Putamen (tissue), 1 donor: ENCODE results near the gene KDSR.
"Not testable (repeated sequence)": the region's sequence is repeated elsewhere in the genome, so short reads cannot be mapped to it uniquely, and the experiment has no call there.

Experiments
- DNase-seq: peaks from one replicate; pipeline ENCODE4 v3.0.0-alpha.2; 2016; ENCODE audit warnings: low spot score

The KDSR gene

DNA sequence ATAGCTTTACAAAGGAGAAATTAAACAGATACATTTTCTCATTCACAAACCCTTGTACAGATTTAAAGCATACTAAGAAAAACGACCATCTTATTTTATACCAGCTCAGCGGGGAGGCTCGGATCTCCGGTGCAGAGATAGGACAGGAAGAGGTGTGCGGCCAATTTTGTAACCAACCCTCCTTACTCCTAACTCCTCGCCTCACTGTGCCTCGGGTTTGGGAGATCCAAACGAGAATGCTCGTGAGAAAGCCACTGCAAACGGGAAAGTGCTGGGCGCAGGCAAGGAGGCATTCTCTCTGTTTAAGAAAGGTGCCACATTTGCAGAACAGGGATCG lies 1.2 kb downstream of the KDSR start:
- no peak for DNase-seq

DNA sequence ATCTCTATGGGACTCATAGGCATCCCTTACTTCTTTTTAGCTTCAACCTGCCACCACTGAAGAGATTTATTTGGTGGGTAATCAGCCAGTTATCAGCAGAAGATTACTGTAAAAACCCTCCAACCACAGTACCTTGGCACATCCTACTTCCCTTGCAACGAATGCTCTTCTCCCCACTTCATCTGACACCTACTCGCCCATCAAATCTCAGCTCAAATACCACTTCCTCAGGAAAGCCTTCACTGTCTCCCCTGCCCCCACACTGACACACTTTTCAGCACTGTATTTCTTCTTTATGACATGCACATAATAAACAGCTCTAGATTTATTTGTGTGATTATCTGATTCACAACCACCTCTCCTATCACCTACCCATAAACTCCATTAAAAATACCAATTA lies 3.1 kb downstream of the KDSR start:
- no peak for DNase-seq

DNA sequence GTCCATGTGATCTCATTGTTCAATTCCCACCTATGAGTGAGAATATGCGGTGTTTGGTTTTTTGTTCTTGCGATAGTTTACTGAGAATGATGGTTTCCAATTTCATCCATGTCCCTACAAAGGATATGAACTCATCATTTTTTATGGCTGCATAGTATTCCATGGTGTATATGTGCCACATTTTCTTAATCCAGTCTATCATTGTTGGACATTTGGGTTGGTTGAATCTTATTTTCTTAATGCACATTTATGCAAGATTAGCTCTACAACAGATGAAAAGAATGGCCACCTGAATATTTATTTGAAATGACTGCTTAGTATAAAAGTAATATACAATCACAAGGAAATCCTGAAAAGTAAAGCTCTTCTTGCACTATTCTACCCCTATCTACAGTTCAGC lies 3.6 kb downstream of the KDSR start:
- not testable (repeated sequence) for DNase-seq

DNA sequence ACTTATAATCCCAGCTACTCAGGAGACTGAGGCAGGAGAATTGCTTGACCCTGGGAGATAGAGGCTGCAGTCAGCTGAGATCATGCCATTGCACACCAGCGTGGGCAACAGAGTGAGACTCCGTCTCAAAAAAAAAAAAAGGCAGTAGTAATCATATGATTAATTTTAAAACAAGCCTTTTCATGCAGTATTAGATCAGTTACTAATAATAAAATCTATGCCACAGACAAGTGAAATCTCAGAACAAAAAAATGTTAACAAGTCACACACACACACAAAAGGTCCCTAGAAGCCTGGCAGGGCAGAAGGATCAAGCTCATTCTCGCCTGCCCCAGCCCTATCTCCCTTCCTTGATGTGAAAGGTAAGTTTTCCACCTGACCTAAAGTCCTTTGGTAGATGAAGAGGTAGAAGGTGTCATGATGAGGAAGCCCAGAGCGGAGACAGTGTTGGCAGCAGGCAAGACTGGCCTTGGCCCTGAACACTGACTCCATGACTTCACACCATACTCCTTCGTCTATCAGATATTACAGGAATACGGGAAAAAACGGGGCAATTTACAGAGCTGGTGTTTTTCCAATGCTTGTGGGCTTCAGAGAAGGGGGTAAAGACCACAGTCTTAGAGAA lies 10.6 kb downstream of the KDSR start:
- DNase-seq = no peak

DNA sequence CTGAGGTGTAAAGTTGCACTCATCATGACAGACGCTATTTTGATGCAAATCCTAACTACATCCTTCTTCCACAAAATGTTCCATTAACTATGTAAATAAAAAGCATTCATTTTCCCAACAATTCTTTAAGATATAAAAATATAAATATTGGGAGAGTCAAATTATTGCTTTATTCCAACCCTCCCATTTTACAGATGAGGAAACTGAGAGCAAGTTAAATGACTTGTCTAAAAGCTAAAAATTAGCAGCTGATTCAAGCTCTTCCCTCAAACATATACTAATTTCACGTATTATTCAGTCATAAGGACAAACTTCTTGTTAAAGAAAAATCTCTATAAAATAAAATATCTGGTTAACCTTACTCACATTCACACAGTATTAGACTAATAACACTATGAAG lies 16.8 kb downstream of the KDSR start:
- no peak for DNase-seq

DNA sequence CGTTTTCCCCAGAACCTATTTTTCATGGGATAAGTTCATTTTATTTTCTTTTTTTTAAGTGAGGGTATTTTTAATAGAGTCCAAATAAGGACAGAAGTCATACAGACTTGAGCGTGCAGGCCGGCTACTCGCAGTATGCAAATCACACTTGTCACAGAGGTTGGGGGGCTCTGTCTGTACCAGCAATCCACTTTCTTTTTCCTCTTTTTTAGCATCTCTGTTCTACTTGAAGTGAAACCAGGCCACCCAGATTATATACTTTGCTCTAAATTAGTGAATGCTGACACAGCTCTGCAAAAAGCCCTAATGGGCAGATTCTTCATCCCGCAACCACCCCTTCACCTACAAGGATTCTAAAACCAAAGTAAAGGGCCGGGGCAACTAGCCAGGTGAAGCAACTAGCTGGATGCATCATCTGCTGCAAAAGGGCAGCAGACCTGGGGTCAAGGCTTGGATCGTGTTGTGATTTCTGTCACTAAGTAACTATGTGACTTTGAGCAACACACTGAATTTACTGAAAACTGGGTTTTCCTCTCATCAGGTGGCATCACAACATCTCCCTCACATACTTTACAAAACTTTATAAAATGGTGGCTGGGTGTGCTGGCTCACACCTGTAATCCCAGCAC lies 18.4 kb downstream of the KDSR start:
- no peak for DNase-seq

DNA sequence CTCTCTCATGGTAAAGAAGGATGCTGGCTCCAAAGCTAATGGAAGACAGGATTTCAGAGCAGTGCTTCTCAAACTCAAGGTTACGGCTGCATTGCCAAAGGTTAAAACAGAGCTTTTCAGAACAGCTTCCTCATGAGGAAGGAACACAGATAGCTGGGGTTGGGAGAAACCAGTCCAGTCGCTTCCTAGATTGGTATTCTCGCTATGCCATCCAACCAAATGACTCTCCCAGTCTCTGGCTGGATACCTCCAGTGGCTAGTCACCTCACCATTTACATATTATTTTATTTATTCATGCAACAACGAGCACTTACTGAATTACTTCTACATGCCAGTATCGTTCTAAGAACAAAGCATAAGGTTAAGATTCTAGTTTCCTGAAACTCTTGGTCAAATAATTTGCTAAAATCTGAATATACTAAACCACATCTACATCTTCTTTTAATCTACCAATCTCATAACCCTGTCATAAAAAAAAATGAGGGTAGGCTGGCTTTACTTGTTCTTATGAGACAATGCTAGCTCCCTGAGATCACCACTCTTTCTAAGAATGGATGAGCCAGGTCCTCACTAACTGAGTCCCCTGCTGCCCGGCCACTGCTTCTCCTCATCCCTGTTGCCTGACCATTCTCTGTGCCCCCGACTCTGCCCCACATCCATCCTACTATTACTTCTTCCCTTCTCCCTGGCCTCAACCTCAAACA lies 20.4 kb downstream of the KDSR start:
- no peak for DNase-seq

DNA sequence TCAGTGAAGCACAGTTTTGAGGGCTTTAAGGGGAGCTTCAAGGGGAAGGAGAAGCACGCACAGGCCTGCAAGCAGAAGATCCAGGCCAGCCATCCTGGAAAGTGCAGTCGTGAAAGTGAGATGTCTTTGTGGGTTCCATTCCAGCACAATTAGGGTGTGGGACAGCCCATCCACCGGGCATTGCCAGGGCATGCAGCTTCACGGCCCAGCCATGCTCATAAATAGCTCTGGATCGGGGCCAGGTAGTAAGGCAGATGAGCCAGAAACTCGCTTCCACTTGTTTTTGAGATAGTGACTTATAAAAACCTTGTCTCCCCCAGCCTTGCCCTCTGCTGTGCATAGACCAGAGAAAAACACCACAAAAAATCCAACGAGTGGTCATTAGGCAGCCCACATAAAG lies 21.0 kb downstream of the KDSR start:
- DNase-seq = no peak

DNA sequence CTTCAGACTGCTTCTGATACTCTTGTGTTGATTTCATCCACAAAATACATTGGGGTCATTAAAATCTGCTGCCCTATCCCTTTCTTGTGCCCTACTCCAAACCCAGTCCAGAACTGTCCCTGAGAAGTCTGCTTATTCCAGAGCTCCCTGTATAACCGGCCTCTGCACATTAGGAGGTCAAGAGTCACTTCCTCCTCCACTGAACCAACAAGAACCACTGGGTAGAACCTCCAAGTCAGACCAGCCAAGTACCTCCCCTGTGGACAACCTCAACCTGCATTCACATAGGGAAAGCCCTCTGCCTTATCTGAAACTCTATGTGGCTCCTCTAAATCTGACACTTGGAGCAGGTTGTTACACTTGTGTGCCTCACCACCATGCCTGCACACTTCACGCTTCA lies 22.1 kb downstream of the KDSR start:
- no peak for DNase-seq

DNA sequence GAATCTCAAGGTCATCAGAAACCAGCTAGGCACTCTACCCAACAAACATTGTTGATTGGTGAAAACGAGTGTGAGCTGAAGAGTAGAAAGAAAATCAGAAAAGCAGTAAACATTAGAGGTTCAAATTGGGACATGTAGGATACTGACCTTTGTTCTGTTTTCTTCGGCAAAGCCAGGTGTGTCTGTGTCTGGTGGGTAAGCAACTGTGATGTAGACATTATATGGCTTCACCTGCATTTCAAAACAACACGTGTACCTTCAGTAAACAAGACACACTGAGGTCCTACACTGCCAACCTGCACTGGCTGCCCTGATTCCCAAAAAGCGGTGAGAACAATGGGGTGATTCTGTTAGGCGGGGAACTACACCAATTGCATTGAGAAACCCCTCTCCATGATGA lies 22.7 kb downstream of the KDSR start:
- DNase-seq = no peak

DNA sequence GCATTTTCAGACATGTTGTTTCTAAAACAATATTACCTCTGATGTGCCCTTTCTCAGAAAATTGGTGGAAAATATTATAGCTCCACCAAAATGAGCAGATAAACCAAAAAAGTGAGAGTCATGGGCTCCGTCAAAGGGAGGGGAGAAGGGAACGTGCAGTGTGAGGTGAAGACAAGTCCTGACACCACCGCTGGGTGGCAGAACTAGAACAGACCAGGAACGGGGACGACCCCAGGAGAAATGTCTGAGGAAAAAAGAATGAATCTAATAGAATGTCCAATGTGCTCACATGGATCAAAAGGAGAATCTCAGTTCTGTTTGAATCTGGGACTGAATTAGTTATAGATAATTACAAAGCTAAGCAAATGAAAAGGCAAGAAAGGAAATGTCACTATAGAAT lies 24.8 kb downstream of the KDSR start:
- DNase-seq = no peak

DNA sequence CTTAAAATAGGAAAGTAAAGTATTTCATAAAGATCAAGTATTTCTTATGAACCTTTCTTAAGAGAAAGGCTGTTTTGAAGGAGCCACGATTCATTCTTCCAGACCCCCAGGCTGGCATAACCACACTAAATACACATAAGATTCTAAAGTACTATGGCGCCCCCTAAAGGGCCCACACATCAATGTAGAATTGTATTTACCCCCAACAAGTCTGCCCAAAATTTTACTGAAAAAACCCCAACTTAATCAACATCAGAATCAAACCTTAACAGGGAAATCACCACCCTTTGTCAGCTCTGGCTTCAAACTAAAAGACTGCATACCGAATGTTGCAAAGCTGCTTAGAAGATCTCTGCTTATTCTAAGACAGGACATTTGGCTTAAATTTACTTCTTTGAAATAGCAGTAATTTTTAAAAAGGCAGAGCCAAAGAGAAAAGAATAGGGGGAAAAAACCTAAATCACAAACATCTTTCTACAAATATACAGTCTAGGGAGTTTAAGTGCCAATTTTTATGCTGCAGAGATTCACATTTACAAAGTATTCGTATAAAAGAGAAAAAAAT lies 27.0 kb downstream of the KDSR start:
- DNase-seq = no peak

DNA sequence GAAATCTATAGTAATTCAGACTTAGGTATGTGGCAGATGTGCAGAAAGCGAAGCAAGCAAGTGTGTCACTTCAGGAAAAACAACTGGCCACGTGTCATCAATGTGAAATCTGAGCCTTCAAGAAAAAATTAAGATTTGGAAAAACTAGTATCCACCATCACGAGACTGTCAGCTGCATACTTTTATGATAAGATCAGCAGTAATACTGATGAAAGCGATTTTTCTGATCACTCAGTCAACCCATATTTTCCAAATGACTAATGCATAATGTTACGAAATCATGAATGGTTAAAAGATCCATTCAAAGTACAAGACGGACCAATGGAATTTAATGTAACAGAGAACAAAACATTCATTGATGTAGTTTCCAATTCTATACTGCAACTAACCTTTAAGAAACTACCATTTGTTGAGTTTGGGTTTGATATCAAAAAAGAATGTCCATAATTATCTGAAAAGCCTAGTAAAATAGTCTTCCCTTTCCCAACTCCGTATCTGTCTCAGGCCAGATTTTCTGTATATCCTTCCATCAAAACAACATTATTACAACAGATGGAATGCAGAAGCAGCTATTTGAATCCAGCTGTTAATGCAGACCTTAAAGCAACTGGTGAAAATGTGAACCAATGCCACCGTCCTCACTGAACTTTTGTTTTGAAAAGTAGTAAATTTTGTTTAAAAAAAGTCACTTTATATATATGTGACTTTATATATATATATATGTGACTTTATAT lies 30.5 kb downstream of the KDSR start:
- DNase-seq = no peak

DNA sequence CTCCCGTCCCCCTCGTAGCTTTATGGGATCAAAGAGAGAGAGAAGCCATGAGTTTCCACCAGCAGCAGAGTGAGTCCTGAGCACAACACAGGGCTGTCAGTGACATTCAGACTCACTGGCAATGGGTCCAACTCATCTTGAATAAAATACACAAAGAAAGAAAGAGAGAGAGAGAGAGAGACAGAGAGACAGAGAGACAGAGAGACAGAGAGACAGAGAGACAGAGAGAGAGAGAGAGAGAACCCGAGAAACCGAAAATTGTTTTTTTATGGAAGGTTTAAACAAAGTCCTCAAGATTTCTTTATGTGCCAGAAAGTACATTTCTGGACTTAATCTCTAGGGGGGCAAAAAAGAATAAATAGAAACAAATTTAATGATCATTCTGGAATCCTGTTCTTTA lies 35.9 kb downstream of the KDSR start:
- no peak for DNase-seq

DNA sequence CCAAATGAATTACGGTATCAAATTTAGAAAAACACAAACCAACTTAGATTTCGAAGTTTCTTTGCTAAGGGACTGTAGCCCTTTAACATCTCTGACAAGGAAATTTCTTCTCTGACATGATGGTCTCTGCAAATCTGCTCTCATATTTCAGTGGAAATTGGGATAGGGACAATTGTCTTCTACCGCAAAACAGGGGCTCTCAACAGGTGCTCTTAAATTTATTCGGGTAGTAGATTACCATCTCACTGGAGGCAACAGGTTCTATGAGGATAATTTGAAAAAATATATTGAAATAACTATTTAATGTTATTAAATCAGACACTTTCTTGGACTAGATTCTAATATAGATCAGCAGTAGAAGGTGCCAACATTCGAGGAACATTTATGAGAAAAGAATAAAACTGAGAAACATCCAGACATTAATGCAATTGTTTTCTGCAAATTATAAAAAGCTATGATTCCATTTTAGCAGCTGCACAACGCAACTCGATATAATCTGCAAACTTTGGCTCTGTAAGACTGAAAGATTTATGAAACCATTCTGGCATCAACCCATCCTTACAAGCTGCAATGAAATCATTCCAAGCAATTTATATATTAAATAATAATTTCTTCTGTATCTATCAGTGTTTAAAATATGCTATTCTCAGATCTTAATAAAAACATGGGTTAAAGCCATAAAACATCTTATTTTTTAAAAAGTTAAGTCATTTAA lies 37.4 kb downstream of the KDSR start:
- DNase-seq = no peak

DNA sequence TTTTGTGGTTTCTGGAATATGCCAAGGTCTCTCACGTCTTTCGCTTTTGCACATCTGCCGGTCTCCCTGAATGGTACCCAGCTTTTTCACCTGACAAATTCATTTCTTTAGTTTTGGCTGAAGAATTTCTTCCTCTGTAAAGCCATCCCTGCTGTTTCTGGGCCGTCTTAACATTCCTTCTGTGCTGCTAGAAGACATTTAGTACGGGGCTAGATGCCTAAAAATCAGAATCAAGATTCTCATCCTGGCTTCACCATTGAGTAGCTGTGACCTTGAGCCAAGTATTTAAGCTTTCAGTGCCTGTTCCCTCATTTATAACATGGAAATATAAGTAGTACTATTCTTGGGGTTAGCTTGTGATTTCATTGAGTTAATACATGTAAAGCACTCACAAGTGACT lies 41.0 kb downstream of the KDSR start:
- DNase-seq = no peak

DNA sequence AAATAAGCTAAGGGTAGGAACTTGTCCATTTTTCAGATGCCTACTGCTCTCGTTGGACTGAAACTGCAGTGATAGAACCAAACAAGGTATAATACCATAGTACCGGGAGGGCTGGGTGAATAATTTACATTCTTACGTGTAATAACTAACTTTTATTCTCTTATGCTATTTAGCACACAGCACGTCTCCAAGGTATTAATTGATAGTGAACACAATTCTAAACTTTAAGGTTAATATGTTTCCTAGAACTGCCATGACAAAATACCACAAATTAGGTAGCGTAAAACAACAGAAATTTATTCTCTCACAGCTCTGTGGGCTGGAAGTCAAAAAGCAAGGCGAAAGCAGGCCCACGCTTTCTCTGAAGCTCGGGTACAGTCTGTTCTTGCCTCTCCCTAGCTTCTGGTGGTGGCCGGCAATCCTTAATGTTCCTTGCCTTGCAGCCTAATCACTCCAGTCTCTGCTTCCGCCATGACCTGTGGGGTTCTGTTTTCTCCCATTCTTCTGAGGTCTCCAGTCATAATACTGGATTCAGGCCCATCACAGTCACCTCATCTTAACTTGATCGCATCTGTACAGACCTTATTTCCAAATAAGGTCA lies 41.8 kb downstream of the KDSR start:
- no peak for DNase-seq

DNA sequence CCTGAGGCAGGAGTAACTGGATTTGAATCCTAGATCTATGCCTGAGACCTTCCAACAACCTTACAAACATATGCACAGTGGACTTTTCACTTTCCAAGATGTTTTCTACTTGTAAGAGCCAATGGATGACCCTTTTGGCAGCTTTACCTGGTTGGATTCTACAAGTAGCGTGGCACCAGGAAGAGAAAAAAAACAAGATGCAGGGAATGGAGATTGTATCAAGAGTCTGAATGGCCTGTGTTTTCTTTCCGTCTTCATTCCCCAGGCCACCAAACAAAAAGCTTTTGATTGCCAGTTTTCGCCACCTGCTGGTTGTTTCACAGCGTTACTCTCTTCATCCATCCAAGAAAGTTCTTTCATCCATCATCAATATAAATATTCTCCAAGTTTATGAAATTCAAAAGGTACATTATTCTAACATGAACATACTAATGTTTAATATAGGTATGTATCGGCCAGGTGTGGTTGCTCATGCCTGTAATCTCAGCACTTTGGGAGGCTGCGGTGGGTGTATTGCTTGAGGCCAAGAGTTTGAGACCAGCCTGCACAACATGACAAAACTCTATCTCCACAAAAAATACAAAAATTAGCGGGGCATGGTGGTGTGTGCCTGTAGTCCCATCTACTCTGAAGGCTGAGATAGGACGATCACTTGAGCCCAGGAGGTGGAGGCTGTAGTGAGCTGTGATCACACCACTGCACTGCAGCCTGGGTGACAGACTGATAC lies 43.9 kb downstream of the KDSR start:
- peak; percentile 81 for DNase-seq

DNA sequence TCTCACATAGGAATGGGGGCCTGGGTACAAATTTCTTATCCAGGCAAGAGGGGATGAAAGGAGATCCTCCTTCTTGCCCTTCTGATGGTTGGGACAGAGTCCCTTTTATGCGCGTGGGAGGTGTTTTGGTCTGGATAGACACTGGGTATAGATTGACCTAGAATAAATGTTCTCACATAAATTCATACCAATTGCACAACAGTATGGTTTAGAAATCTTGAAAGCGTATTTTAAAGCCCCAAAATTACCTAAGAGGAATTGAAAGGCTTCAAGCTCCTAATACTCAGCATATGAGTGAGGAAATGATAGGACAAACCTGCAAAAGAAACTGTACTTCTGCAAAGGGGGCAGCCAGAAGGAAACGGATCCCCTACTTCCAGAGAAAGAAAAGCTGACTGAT lies 44.8 kb downstream of the KDSR start:
- no peak for DNase-seq

DNA sequence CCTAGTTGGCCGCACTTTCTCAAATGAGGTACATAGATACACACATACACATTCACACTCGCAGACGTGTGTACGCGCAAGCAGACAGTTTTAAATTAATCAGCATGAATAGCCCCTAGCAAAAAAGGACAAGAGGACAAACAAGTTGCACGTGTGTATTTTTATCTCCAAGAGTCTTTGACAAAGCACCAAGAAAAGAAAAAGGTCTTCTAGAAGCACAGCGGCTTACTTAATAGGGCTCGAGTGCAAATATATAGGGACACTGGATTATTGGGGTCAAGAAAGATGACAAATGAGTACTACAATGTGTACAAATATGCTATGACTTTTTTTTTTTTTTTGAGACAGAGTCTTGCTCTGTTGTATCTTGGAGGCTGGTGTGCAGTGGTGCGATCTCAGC lies 45.7 kb downstream of the KDSR start:
- no peak for DNase-seq

DNA sequence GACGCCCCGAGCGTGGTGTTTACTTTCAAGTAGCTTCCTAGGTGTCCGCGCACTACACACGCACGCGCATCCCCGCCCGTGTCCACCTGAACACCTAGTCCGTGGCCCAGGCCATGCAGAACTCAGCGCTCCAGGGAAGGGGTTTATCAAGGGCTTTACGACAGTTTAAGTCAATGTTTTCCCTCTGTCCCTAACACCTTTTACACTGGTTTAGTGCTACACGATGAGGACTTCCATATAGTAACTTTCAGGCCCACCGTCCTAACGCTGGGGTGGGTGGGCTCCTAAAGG lies 46.1 kb downstream of the KDSR start:
- DNase-seq = no peak
